ENCODE data around the gene DGLUCY. TPM values are rescaled to one million over a fixed set of nuclear protein-coding genes. Genes with fewer than 3 reads are reported as not detected.

The DGLUCY gene
- total and polyA plus RNA-seq, 2 experiments from 2014 or later: 44.8 to 51.3 TPM

DNA sequence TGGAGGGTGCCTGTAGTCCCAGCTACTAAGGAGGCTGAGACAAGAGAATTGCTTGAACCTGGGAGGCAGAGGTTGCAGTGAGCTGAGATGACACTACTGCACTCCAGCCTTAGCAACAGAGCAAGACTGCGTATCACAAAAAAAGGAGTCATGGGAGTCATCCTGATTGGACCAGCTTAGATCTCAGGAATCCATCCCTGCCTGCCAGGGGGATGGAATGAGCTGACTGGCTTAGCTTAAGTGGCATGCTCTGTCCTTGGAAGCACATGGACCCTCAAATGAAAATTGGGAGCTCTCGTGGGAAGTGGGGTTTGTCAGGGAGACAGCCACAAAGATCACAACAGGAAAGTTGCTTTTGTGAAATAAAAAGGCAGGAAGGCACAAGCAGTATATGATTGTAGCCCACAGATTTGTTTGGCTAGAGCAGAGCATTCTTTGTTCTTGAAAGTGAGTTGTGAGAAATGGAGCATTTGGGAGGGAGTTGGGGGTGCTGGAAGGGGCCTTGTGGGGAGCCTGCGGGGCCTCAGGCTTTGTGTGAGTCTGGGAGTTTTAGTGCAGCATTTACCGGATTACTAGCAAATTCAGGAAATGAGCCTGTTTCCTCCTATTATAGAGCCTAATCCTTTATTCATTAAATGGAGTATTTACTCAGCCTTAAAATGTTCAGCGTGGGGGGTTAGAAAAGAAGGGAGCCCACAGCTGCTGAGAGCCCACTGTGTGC lies 30.7 kb downstream of the DGLUCY start:
- TF ChIP-seq EZH2phosphoT487 (IDR thresholded peaks at IDR 0.05; ENCODE audit: low read depth, severe bottlenecking, unreplicated experiment) (no peak), CTCF (IDR thresholded peaks at IDR 0.05; ENCODE audit: poor library complexity) (no peak), EZH2 (IDR thresholded peaks at IDR 0.05; ENCODE audit: borderline replicate concordance) (no peak)
- H3K9me3 ChIP-seq (ENCODE audit: low read depth): no peaks in the 10 kb centered on the region
- H3K27me3 ChIP-seq: no peaks in the 10 kb centered on the region
- 54% methylated on average over 5 of the region's 5 CpGs for WGBS (ENCODE audit: low lambda C conversion rate, missing lambda C conversion rate)
- H3K4me2 ChIP-seq: no peak overlapping the region
- H3K27ac ChIP-seq: no peak overlapping the region
- no peaks in the 10 kb centered on the region for H3K36me3 ChIP-seq (replicated peaks; ENCODE audit: insufficient read depth, low read depth)
- H3K79me2 ChIP-seq: no peaks in the 10 kb centered on the region
- no peak overlapping the region for H2AFZ ChIP-seq
- DNase-seq (ENCODE audit: low spot score): no peak
- peaks cover 5% of the 10 kb centered on the region for H3K4me1 ChIP-seq (ENCODE audit: insufficient read depth)
- H4K20me1 ChIP-seq (ENCODE audit: insufficient read depth, poor library complexity, severe bottlenecking): no peaks in the 10 kb centered on the region
- H3K9me2 ChIP-seq (replicated peaks; ENCODE audit: insufficient read depth): no peaks in the 10 kb centered on the region
- H3K4me3 ChIP-seq: no peak overlapping the region

DNA sequence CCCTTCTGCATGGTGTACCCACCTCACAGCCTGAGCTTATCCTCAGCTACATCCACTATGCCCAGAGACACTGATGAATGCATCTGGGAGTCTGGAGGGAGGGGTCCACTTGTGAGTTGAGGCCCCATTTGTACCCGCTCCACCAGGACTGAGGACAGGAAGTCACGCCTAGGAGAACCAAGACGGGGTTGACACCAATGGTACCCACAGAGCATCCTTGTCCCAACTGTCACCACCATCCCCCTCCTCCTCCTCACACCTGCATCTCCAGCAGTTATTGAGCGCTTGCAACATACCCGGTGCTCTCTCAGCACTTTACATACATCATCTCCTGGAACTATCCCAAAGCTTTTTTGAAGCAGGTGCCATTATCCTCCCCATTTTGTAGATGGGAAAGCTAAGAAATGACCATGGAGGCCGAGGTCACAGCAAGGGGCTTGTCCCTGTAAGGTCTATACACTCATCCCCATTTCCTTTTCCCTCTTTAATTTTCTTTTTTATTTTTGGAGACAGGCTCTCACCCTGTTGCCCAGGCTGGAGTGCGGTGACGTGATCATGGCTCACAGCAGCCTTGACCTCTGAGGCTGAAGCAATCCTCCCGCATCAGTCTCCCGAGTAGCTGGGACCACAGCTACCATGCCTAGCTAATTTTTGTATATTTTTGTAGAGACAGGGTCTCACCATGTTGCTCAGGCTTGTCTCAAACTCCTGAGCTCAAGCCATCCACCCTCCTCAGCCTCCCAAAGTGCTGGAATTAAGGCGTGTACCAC lies 31.7 kb downstream of the DGLUCY start:
- Histone ChIP-seq H3K9me2 (replicated peaks; ENCODE audit: insufficient read depth) (no peaks in the 10 kb centered on the region), H3K27ac (no peak overlapping the region), H3K4me2 (no peak overlapping the region), H4K20me1 (ENCODE audit: insufficient read depth, poor library complexity, severe bottlenecking) (no peaks in the 10 kb centered on the region), H2AFZ (no peak overlapping the region), H3K27me3 (no peaks in the 10 kb centered on the region), H3K36me3 (replicated peaks; ENCODE audit: insufficient read depth, low read depth) (no peaks in the 10 kb centered on the region), H3K79me2 (no peaks in the 10 kb centered on the region), H3K4me3 (no peak overlapping the region), H3K4me1 (ENCODE audit: insufficient read depth) (peaks cover 5% of the 10 kb centered on the region), H3K9me3 (ENCODE audit: low read depth) (no peaks in the 10 kb centered on the region)
- DNase-seq (ENCODE audit: low spot score): no peak
- TF ChIP-seq EZH2phosphoT487 (IDR thresholded peaks at IDR 0.05; ENCODE audit: low read depth, severe bottlenecking, unreplicated experiment) (no peak), EZH2 (IDR thresholded peaks at IDR 0.05; ENCODE audit: borderline replicate concordance) (no peak)
- WGBS (ENCODE audit: low lambda C conversion rate, missing lambda C conversion rate): 97% methylated on average over 11 of the region's 11 CpGs

GRCh38 chr14:91146661-91147060 lies 32.8 kb downstream of the DGLUCY start:
- H3K4me1 ChIP-seq (ENCODE audit: insufficient read depth): peaks cover 5% of the 10 kb centered on the region
- H3K27me3 ChIP-seq: no peaks in the 10 kb centered on the region
- no peaks in the 10 kb centered on the region for H3K36me3 ChIP-seq (replicated peaks; ENCODE audit: insufficient read depth, low read depth)
- no peaks in the 10 kb centered on the region for H4K20me1 ChIP-seq (ENCODE audit: insufficient read depth, poor library complexity, severe bottlenecking)
- H3K4me3 ChIP-seq: no peak overlapping the region
- peaks cover 4% of the 10 kb centered on the region for H3K79me2 ChIP-seq
- TF ChIP-seq EZH2 (IDR thresholded peaks at IDR 0.05; ENCODE audit: borderline replicate concordance) (no peak), CTCF (IDR thresholded peaks at IDR 0.05; ENCODE audit: poor library complexity) (no peak), EZH2phosphoT487 (IDR thresholded peaks at IDR 0.05; ENCODE audit: low read depth, severe bottlenecking, unreplicated experiment) (no peak)
- no peak overlapping the region for H3K27ac ChIP-seq
- no peak overlapping the region for H3K4me2 ChIP-seq
- H3K9me2 ChIP-seq (replicated peaks; ENCODE audit: insufficient read depth): no peaks in the 10 kb centered on the region
- DNase-seq (ENCODE audit: low spot score): no peak
- 95% methylated on average over 5 of the region's 5 CpGs for WGBS (ENCODE audit: low lambda C conversion rate, missing lambda C conversion rate)
- no peaks in the 10 kb centered on the region for H3K9me3 ChIP-seq (ENCODE audit: low read depth)
- no peak overlapping the region for H2AFZ ChIP-seq

DNA sequence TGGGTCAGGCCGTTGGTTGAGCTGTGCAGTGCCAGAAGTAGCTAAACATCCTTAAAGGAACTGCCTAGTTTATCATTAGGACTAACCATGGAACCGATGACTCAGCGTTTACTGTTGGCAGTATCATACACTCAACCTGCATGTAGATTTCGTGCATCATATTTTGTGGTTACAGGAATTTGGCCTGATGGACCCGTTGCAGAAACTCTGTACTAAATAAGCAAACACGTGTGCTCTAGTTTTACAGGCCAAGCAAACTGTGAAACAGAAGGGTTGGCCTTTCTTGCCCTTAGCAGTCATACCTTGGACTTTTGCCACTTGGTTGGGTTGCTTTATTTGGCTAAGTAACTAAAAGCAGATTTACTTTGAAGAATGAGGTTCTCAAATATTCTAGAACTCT lies 35.6 kb downstream of the DGLUCY start:
- H3K4me2 ChIP-seq: no peak overlapping the region

More for the DNA sequence above, 35.6 kb downstream of the DGLUCY start:
- Histone ChIP-seq H3K27me3 (no peaks in the 10 kb centered on the region), H3K9me2 (replicated peaks; ENCODE audit: insufficient read depth) (no peaks in the 10 kb centered on the region), H3K4me1 (ENCODE audit: insufficient read depth) (peaks cover 9% of the 10 kb centered on the region), H2AFZ (no peak overlapping the region), H4K20me1 (ENCODE audit: insufficient read depth, poor library complexity, severe bottlenecking) (no peaks in the 10 kb centered on the region), H3K4me3 (no peak overlapping the region), H3K36me3 (replicated peaks; ENCODE audit: insufficient read depth, low read depth) (no peaks in the 10 kb centered on the region), H3K79me2 (peaks cover 6% of the 10 kb centered on the region), H3K27ac (peak overlapping the region; percentile 48), H3K9me3 (ENCODE audit: low read depth) (no peaks in the 10 kb centered on the region)
- peak; percentile 83 for DNase-seq (ENCODE audit: low spot score)
- TF ChIP-seq EZH2phosphoT487 (IDR thresholded peaks at IDR 0.05; ENCODE audit: low read depth, severe bottlenecking, unreplicated experiment) (no peak), CTCF (IDR thresholded peaks at IDR 0.05; ENCODE audit: poor library complexity) (no peak), EZH2 (IDR thresholded peaks at IDR 0.05; ENCODE audit: borderline replicate concordance) (no peak)
- 37% methylated on average over 6 of the region's 6 CpGs for WGBS (ENCODE audit: low lambda C conversion rate, missing lambda C conversion rate)
